GM19372 (cell line): Measurements from ENCODE around the gene MGST3.
"Not testable (repeated sequence)": the region's sequence is repeated elsewhere in the genome, so short reads cannot be mapped to it uniquely, and the experiment has no call there.

Source experiments
- ATAC-seq: cut with Tn5 transposase; IDR thresholded peaks from one replicate; pipeline ENCODE4 v1.9.1; 2021; ENCODE audit warnings: mild to moderate bottlenecking, low read depth, moderate library complexity; ENCODE audit not compliant: unreplicated experiment

The MGST3 gene

GRCh38 chr1:165630629-165631341 is at the start of gene MGST3:
Gene MGST3 (plus strand): TSS chr1:165631234. CDS start chr1:165649848, 18,614 bp downstream.
- peak; percentile 89 for ATAC-seq

- no peak for ATAC-seq
Observed at GRCh38 chr1:165581926-165582325, 49.1 kb upstream of the MGST3 start.

GRCh38 chr1:165586398-165586797 is 44.6 kb upstream of the MGST3 start:
- ATAC-seq, result no peak

GRCh38 chr1:165591391-165591790 is 39.6 kb upstream of the MGST3 start:
- not testable (repeated sequence) for ATAC-seq

GRCh38 chr1:165592945-165593823 is 37.9 kb upstream of the MGST3 start:
- peak; percentile 35 for ATAC-seq

- ATAC-seq, result no peak
Observed at GRCh38 chr1:165595246-165595938, 35.6 kb upstream of the MGST3 start.

- ATAC-seq, result peak; percentile 95
Observed at GRCh38 chr1:165597883-165598675, 33.0 kb upstream of the MGST3 start.

GRCh38 chr1:165598676-165599059 is 32.4 kb upstream of the MGST3 start:
- no peak for ATAC-seq

- ATAC-seq, result no peak
Observed at GRCh38 chr1:165600793-165601192, 30.2 kb upstream of the MGST3 start.

- no peak for ATAC-seq
Observed at GRCh38 chr1:165603810-165604209, 27.2 kb upstream of the MGST3 start.

- no peak for ATAC-seq
Observed at GRCh38 chr1:165605246-165605645, 25.8 kb upstream of the MGST3 start.

GRCh38 chr1:165606676-165607075 is 24.4 kb upstream of the MGST3 start:
- ATAC-seq, result not testable (repeated sequence)

GRCh38 chr1:165610866-165611265 is 20.2 kb upstream of the MGST3 start:
- no peak for ATAC-seq

- ATAC-seq, result no peak
Observed at GRCh38 chr1:165612062-165612461, 19.0 kb upstream of the MGST3 start.

GRCh38 chr1:165616054-165616612 is 14.9 kb upstream of the MGST3 start:
- ATAC-seq, result no peak

GRCh38 chr1:165616987-165617546 is 14.0 kb upstream of the MGST3 start:
- no peak for ATAC-seq

GRCh38 chr1:165619647-165620151 is 11.3 kb upstream of the MGST3 start:
- no peak for ATAC-seq

GRCh38 chr1:165623624-165624023 is 7.4 kb upstream of the MGST3 start:
- no peak for ATAC-seq

GRCh38 chr1:165624441-165624840 is 6.6 kb upstream of the MGST3 start:
- ATAC-seq, result no peak
